Body of pancreas (tissue), 4 donors: Measurements from ENCODE around the gene HIC1. TPM values are rescaled to one million over a fixed set of nuclear protein-coding genes. Genes with fewer than 3 reads are reported as not detected.
A peak's percentile ranks its signal among the peaks of the same experiment; 100 is the strongest.

ENCODE experiments used
- ATAC-seq: fragments of 150-250 bp; one replicate; pipeline ENCODE4 v1.9.1; 2016
- DNase-seq, 4 donors: peaks; one replicate each; pipeline ENCODE4 v3.0.0-alpha.2; 2019
- H3K27ac ChIP-seq, 4 donors: fragments of 200-600 bp; sonication (generic); 1 replicate in 3 of 4; 2 replicates in 1 of 4; pipeline versions ENCODE4 v1.5.1 to v1.6.1; 2016 to 2019; ENCODE audit warnings: mild to moderate bottlenecking in 1 of 4, mixed read lengths in 1 of 4, moderate library complexity in 1 of 4
- H3K27me3 ChIP-seq, 2 donors: fragments of 200-600 bp; sonication (generic); one replicate each; pipeline ENCODE4 v1.6.0; 2016; ENCODE audit warnings: mild to moderate bottlenecking in 1 of 2
- H3K36me3 ChIP-seq, 2 donors: fragments of 200-600 bp; sonication (generic); replicated peaks in 1 of 2; 2 replicates each; pipeline ENCODE4 v1.5.1; 2016; ENCODE audit warnings: low read depth in 2 of 2; ENCODE audit not compliant: insufficient read depth in 1 of 2
- H3K4me1 ChIP-seq: fragments of 200-600 bp; sonication (generic); one replicate; pipeline ENCODE4 v1.6.0; 2016
- H3K4me3 ChIP-seq, 2 donors: fragments of 200-600 bp; sonication (generic); 1 replicate in 1 of 2; 2 replicates in 1 of 2; pipeline ENCODE4 v1.5.1; 2016 to 2019
- H3K9me3 ChIP-seq, 3 donors: fragments of 200-600 bp; sonication (generic); 1 replicate in 2 of 3; 2 replicates in 1 of 3; pipeline ENCODE4 v1.5.1; 2016
- CTCF ChIP-seq, 7 experiments: fragments of 450-650 bp in 4 of 7; fragments of 200-600 bp in 3 of 7; sonication (generic) in 3 of 7; IDR thresholded peaks; one replicate each; pipeline ENCODE4 v1.5.1; 2016 to 2019; ENCODE audit warnings: antibody characterized with exemption in 7 of 7
- POLR2A ChIP-seq, 3 donors: fragments of 450-650 bp; IDR thresholded peaks; one replicate each; pipeline ENCODE4 v1.6.1; 2016; ENCODE audit warnings: antibody characterized with exemption in 3 of 3, mild to moderate bottlenecking in 2 of 3
- WGBS, 2 donors: methylation state at CpG; one replicate each; pipeline ENCODE4 v1.1.5; 2017; 5-methylcytosine and 5-hydroxymethylcytosine counted together
- intact Hi-C: fragments of 100-400 bp; cut with DNase I; formaldehyde crosslinking; loops from one replicate; pipeline ENCODE4 v1.15.1; 2023
- total RNA-seq, 2 donors: library from RNA; depleted of rRNA; stranded (reverse); fragments of >200 nt; gene quantifications; one replicate each; pipeline ENCODE4 v1.1.0, GENCODE V29; 2016

Gene HIC1
- total RNA-seq, 2 donors from 2014 or later, result 9.6 to 18.1 TPM

GRCh38 chr17:2086306-2086705 is 31.4 kb downstream of the HIC1 start:
- H3K27me3 ChIP-seq, result no peaks in the 10 kb centered on the region
- H3K4me1 ChIP-seq, result peaks cover 28% of the 10 kb centered on the region
- intact Hi-C loops, result no loop called here
- H3K4me3 ChIP-seq, result no peak overlapping the region
- WGBS, 2 donors, result 73 to 79% methylated on average over 3 of the region's 3 CpGs
- H3K27ac ChIP-seq, result peak overlapping the region in 1 of 4 donors; percentile 76
- DNase-seq, result no peak
- H3K36me3 ChIP-seq, result peaks cover 0 to 5% of the 10 kb centered on the region in 2 donors
- no peak for ATAC-seq
- H3K9me3 ChIP-seq, result no peaks in the 10 kb centered on the region
- TF ChIP-seq CTCF (IDR thresholded peaks at IDR 0.05) (no peak), POLR2A (IDR thresholded peaks at IDR 0.05) (no peak)

GRCh38 chr17:2087597-2088211 is 32.8 kb downstream of the HIC1 start:
- no peak for TF ChIP-seq CTCF (IDR thresholded peaks at IDR 0.05)
- no peak for TF ChIP-seq POLR2A (IDR thresholded peaks at IDR 0.05)
- H3K4me1 ChIP-seq, result peaks cover 29% of the 10 kb centered on the region
- peak in 1 of 4 donors; percentile 73 for DNase-seq
- 65 to 86% methylated on average over 10 of the region's 10 CpGs for WGBS, 2 donors
- no peak for ATAC-seq
- no peaks in the 10 kb centered on the region for H3K9me3 ChIP-seq
- H3K27ac ChIP-seq, result peak overlapping the region in 2 of 4 donors; percentile 44 to 49
- H3K27me3 ChIP-seq, result no peaks in the 10 kb centered on the region
- H3K36me3 ChIP-seq, result no peaks in the 10 kb centered on the region
- intact Hi-C loops, result no loop called here
- H3K4me3 ChIP-seq, result no peak overlapping the region

GRCh38 chr17:2089021-2089422 is 34.1 kb downstream of the HIC1 start:
- WGBS, 2 donors, result 78 to 85% methylated on average over 7 to 8 of the region's 8 CpGs
- ATAC-seq (no peak), DNase-seq (no peak)
- Histone ChIP-seq H3K4me1 (peaks cover 28% of the 10 kb centered on the region), H3K27ac (peak overlapping the region in 3 of 4 donors; percentile 2 to 52 (median 48)), H3K27me3 (no peaks in the 10 kb centered on the region), H3K36me3 (no peaks in the 10 kb centered on the region), H3K4me3 (no peak overlapping the region), H3K9me3 (no peaks in the 10 kb centered on the region)
- TF ChIP-seq CTCF (IDR thresholded peaks at IDR 0.05) (no peak), POLR2A (IDR thresholded peaks at IDR 0.05) (no peak)
- intact Hi-C loops, result no loop called here

- DNase-seq, result no peak
- Histone ChIP-seq H3K4me3 (no peak overlapping the region), H3K27me3 (no peaks in the 10 kb centered on the region), H3K36me3 (no peaks in the 10 kb centered on the region), H3K4me1 (peaks cover 24% of the 10 kb centered on the region), H3K9me3 (no peaks in the 10 kb centered on the region), H3K27ac (no peak overlapping the region)
- no peak for TF ChIP-seq CTCF (IDR thresholded peaks at IDR 0.05)
- TF ChIP-seq POLR2A (IDR thresholded peaks at IDR 0.05), result no peak
- intact Hi-C loops, result loop anchor here (10.0 kb wide), 1 partner anchor 155 kb away; no protein-coding TSS in a partner anchor
- ATAC-seq, result no peak
- WGBS, 2 donors, result 64 to 69% methylated on average over 9 of the region's 9 CpGs
Measured at GRCh38 chr17:2090210-2090641, 35.3 kb downstream of the HIC1 start.
